Measurements from ENCODE around the gene INS.

- TF ChIP-seq EP300 (IDR thresholded peaks at IDR 0.05): no peak
- TF ChIP-seq, protein P1, sequence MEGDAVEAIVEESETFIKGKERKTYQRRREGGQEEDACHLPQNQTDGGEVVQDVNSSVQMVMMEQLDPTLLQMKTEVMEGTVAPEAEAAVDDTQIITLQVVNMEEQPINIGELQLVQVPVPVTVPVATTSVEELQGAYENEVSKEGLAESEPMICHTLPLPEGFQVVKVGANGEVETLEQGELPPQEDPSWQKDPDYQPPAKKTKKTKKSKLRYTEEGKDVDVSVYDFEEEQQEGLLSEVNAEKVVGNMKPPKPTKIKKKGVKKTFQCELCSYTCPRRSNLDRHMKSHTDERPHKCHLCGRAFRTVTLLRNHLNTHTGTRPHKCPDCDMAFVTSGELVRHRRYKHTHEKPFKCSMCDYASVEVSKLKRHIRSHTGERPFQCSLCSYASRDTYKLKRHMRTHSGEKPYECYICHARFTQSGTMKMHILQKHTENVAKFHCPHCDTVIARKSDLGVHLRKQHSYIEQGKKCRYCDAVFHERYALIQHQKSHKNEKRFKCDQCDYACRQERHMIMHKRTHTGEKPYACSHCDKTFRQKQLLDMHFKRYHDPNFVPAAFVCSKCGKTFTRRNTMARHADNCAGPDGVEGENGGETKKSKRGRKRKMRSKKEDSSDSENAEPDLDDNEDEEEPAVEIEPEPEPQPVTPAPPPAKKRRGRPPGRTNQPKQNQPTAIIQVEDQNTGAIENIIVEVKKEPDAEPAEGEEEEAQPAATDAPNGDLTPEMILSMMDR (IDR thresholded peaks at IDR 0.05): peak in 3 of 4 experiments; percentile 17 to 67 (median 41)
- no peak for TF ChIP-seq POLR2A (IDR thresholded peaks at IDR 0.05)
- TF ChIP-seq POLR2AphosphoS5 (IDR thresholded peaks at IDR 0.05): no peak
Measured at GRCh38 chr11:2166091-2166851, 5.3 kb upstream of the INS start.
